C1 segment of cervical spinal cord (tissue), 14 donors: ENCODE measurements around the gene ZBTB46.
"Not testable (repeated sequence)": the region's sequence is repeated elsewhere in the genome, so short reads cannot be mapped to it uniquely, and the experiment has no call there.

Experiments
- DNase-seq, 14 donors: peaks; one replicate each; lab custom pipeline; 2025; lab: John Stamatoyannopoulos, UW

The ZBTB46 gene

GRCh38 chr20:63858393-63859165, 27.5 kb upstream of the ZBTB46 start:
- DNase-seq = peak in 1 of 14 donors; percentile 14

GRCh38 chr20:63857764-63858392, 26.8 kb upstream of the ZBTB46 start:
- no peak for DNase-seq

- no peak for DNase-seq
These were observed 25.0 kb upstream of the ZBTB46 start for GRCh38 chr20:63856098-63856511.

GRCh38 chr20:63855363-63856097, 24.5 kb upstream of the ZBTB46 start:
- DNase-seq = no peak

DNA sequence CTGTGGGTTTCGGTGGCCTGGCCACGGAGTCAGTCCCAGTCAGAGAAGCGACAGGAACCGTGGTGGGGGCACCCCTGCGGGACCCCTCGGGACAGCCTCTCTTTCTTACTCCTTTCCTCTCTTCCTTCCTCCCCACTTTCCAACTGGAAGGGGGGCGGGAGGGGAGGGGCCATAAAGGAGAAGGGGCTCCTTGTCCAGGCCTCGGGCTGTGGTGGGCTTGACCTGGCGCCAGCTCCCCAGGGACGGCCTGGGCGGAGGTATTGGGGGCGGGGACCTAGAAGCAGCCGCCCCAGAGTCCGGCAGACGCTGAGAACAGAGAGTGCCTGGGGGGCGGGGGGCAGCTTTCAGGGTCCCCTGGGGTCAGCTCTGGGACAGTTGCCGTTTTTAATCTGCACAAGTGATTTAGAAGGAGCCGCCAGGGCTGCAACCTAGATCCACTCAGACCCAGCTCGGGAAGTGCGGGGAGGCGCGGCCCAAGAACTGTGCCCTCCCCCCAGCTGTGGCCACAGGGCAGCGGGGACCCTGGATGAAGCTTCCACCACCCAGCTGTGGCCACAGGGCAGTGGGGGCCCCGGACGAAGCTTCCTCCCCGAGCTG, 23.8 kb upstream of the ZBTB46 start:
- DNase-seq = peak in 1 of 14 donors; percentile 27

- no peak for DNase-seq
These were observed 23.2 kb upstream of the ZBTB46 start for GRCh38 chr20:63854069-63854765.

- DNase-seq = not testable (repeated sequence)
These were observed 22.6 kb upstream of the ZBTB46 start for GRCh38 chr20:63853733-63854068.

DNA sequence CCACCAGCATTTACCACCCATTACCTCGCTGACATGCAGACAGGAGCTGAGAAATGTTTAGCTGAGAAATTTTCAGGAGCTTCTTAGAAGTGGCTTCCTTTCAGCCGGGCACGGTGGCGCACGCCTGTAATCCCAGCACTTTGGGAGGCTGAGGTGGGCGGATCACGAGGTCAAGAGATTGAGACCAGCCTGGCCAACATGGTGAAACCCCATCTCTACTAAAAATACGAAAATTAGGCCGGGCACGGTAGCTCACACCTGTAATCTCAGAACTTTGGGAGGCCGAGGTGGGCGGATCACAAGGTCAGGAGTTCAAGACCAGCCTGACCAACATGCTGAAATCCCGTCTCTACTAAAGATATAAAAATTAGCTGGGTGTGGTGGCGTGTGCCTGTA, 20.5 kb upstream of the ZBTB46 start:
- not testable (repeated sequence) for DNase-seq

- DNase-seq = no peak
These were observed 19.9 kb upstream of the ZBTB46 start for GRCh38 chr20:63850689-63851547.

DNA sequence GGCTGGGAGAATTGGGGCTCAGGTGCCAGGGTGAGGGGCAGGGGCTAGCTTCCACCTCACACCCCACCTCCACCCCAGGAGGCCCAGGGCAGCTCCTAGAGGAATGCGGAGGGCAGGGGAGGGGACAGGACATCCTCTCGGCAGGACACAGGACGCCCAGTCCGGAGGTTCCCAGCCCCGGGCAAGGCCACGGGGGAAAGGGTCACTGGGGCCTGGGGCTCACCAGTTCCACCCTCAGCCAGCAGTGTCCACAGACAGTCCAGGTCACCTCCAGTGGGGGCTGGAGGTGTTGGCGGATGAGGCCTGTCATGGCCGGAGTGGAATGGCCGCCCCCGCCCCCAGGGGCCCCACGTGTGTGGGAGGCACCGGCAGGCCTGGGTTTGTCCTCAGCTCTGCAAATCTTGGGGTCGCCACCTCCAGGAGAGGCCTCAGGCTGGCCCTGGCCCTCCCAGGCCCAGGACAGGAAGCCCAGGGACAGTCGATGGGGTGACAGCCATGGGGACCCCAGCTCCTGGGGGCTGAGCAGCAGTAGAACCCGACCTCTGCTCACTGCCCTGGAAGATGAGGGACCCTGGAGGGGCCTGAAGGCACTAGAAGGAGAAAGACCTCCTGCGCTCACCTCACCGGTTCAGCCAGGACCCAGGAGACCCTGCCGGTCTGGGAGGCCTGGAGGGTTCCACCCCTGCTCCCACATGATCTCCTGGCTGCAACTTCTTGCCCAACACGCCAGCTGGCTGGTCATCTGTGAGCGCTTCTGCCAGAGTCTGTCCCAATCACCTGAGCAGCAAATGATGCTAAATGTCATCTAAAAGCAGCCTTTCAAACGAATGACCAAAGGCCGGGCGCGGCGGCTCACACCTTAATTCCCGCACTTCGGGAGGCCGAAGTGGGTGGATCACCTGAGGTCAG, 17.2 kb upstream of the ZBTB46 start:
- peak in 1 of 14 donors; percentile 91 for DNase-seq

- peak in 1 of 14 donors; percentile 54 for DNase-seq
These were observed 16.4 kb upstream of the ZBTB46 start for GRCh38 chr20:63847237-63848002.

DNA sequence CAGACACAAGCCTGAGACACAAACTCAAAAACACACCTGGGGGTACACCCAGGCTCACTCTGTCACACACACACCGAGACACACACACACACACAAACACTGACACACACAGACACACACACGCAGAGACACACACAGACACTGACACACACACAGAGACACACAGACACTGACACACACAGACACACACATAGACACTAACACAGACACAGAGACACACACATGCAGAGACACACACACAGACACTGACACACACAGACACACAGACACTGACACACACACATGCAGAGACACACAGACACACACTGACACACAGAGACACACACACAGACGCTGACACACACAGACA, 15.8 kb upstream of the ZBTB46 start:
- no peak for DNase-seq

GRCh38 chr20:63846128-63846771, 15.2 kb upstream of the ZBTB46 start:
- DNase-seq = peak in 1 of 14 donors; percentile 83

- DNase-seq = no peak
These were observed 13.5 kb upstream of the ZBTB46 start for GRCh38 chr20:63844511-63844991.

- DNase-seq = no peak
These were observed 12.7 kb upstream of the ZBTB46 start for GRCh38 chr20:63843778-63844177.

DNA sequence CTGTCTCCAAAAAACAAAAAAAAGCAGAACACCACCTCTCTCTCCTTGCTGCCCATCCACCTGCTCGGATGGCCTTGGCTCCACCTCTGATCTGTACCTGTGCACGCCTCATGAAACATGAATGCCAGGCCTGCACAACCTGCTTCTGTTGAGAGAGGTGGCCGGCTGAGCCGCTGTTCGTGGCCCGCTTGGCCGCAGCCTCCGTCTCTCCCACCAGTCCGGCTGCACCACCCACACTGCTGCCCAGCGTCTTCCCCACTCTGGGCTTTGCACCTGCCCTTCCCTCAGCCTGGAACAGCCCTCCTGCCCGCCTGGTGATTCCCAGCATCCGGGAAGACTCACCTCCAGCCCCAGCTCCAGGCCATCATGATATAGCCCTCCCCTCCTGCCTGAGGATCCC, 12.2 kb upstream of the ZBTB46 start:
- DNase-seq = no peak

DNA sequence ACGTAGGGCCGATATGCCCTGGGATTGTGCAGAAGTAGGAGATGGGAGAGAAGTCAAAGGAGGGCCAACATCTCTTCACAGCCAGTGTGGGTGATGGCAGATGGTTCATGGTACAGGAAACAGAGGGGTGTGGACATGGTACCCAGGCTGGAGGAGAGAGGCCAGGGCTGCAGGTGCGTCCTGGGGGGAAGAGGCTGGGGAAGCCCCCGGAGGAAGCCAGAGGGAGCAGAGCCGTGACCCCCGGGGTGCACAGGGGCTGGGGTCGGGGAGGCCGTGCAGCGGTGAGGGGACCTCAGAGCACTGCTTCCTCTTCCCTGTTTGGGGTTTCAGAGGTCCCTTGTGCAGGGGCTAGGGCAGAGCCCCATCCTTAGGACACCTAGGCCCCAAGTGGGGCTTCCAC, 11.2 kb upstream of the ZBTB46 start:
- no peak for DNase-seq

GRCh38 chr20:63840405-63840828, 9.4 kb upstream of the ZBTB46 start:
- no peak for DNase-seq
